ENCODE data around the gene SLC44A3.

SLC44A3 gene

DNA sequence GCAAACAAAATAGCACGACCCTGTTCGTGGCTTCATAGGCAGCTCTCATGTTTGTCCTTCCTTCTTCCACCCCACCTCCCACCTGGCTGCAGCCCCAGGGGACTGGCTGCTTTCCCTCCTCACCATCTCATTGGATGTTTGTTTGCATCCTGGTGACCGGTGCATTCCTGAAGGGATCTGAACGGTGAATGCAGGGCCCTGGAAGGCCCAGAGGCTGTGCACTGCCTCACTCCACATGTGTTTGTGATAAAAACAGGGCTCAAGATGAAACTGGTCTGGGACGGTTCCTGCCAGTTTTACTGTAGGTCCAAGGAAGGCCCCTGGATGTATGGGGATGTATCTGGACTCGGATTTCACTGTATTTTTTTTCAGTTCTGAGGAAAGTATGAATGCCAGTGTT lies 63.9 kb downstream of the SLC44A3 start:
- no peak for DNase-seq (ENCODE audit: low spot score)
- TF ChIP-seq, protein P1, sequence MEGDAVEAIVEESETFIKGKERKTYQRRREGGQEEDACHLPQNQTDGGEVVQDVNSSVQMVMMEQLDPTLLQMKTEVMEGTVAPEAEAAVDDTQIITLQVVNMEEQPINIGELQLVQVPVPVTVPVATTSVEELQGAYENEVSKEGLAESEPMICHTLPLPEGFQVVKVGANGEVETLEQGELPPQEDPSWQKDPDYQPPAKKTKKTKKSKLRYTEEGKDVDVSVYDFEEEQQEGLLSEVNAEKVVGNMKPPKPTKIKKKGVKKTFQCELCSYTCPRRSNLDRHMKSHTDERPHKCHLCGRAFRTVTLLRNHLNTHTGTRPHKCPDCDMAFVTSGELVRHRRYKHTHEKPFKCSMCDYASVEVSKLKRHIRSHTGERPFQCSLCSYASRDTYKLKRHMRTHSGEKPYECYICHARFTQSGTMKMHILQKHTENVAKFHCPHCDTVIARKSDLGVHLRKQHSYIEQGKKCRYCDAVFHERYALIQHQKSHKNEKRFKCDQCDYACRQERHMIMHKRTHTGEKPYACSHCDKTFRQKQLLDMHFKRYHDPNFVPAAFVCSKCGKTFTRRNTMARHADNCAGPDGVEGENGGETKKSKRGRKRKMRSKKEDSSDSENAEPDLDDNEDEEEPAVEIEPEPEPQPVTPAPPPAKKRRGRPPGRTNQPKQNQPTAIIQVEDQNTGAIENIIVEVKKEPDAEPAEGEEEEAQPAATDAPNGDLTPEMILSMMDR (IDR thresholded peaks at IDR 0.05; ENCODE audit: extremely low read depth, missing control alignments), result no peak

DNA sequence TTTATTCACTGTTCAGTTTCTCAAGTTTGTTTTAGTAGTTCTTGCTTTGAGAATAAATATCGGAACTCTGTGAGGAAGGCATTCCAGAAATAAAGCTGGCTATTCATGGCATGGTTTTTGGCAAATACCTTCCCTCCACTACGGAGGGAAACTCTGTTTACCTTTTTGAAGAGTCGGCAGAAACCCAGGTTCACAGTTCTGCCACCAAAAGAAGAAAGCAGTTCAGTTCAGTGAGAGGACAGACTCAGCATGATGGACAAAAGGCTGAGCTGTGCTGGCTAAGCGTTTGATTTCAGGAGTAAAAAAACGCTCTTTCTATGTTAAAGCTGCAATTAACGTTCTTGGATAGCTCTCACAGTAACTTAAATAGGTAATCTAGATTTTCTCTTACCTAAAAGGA lies 64.3 kb downstream of the SLC44A3 start:
- DNase-seq (ENCODE audit: low spot score), result no peak
- TF ChIP-seq, protein P1 (IDR thresholded peaks at IDR 0.05; ENCODE audit: extremely low read depth, missing control alignments), result no peak

DNA sequence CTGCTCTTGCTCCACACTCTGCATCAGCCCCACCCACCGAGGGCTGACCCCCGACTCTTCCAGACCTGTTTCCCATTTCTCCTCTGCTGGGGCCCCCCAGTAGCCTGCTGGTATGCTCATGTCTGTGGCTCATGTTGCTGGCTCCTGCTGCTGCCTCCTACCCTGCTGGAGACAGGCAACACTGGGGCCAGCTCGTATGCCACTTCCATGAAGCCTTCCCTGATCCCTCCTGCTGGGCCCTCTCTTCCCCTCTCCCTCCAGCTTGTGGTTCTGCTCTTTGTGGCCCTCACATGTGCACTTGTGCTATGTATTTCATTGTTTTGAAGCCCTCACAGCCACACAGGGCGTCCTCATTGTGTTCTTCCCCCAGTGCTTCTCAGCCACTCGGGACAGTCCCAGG lies 66.2 kb downstream of the SLC44A3 start:
- TF ChIP-seq, protein P1 (IDR thresholded peaks at IDR 0.05; ENCODE audit: extremely low read depth, missing control alignments), result no peak
- no peak for DNase-seq (ENCODE audit: low spot score)

DNA sequence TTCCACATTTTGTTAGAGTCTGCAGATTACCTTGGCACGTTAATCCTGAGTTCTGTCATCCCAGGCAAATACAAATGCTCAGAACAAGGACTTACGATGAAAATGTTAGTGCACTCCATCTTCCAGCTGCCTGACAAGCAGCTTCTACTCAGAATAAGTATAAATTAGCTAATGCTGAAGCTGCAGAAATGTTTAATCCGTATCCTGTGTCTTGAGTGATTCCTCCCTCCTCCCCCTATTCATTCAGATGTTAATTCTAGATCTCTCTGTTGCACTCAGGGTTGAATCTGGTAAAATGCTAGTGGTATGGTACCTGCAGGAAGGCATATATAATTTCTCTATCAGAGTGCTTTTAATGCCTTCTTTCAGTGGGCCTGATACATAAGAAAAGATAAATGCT lies 66.9 kb downstream of the SLC44A3 start:
- DNase-seq (ENCODE audit: low spot score), result no peak
- TF ChIP-seq, protein P1 (IDR thresholded peaks at IDR 0.05; ENCODE audit: extremely low read depth, missing control alignments), result no peak

DNA sequence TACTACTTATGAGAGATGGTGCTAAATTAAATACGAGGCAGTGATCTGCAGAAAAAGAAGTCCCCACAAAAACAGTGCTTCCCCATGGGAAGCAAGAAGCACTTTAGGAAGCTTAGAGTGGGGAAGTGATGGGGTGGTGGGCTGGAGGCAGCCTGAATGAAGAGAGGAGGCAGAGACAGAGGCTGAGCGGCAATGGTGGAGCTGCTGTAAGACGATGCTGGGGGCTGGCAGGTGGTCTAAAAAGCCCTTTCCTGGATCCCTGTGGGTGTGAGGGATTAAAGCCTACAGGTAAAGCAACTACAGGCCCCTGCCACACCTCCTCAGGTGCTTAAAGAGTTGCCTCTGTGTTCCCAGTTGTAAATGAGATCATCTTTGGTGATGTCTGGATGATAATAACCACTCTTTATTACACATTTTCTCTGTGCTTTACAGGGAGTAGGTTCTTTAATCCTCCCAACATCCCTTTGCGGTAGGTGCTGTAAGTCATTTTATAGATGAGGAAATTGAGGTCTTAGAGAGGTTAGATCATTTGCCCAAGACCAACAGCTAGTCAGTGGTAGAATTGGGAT lies 67.5 kb downstream of the SLC44A3 start:
- DNase-seq (ENCODE audit: low spot score), result no peak
- TF ChIP-seq, protein P1 (IDR thresholded peaks at IDR 0.05; ENCODE audit: extremely low read depth, missing control alignments), result no peak

DNA sequence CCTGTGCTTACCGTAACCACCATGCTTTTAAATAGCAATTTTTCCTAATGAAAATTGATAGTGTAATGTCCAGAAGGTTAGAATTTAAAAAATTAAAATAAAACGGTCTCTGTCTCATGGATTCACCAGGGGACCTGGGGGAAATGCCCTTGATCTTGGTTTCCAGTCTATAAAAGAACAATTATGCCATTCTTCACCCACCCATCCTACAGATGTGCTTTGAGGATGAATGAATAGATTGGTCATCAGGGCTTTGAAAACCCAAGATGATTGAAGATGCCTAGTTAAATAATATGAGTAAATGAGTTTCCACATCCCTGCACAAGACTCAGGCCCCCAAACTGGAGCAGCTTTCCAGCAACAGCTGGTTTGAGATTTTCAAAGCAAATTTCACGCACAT lies 68.0 kb downstream of the SLC44A3 start:
- TF ChIP-seq, protein P1 (IDR thresholded peaks at IDR 0.05; ENCODE audit: extremely low read depth, missing control alignments), result no peak
- DNase-seq (ENCODE audit: low spot score), result no peak

DNA sequence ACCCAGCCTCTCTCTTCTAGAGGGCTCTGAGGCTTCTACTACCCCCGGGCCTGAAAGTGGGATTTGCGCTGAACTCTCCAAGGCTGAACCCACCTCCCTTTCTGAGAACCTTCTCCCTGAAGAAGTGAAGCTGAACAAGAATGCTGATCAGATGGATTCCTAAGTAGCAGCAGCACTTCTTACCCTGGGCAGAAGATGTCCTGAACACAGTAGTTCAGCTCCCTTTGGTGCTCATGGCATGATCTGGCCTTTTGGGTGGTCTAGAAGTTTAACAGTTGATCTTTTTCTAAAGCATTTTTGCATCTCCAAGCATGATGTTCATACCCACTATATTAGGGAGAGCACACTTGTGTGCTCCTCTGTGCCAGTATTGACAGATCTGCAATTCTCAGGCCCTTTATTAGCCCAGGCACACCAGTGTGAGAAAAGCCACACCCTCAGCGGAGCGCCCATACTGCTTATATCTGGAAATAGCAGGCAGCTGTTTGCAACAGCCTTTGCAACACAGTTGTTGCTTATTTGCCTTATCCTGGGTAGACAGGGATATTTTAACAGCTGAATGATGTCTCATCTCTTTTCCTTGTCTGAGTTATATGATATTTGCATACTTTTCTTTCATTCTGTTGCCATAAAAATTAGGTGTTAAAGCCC lies 72.6 kb downstream of the SLC44A3 start:
- TF ChIP-seq, protein P1 (IDR thresholded peaks at IDR 0.05; ENCODE audit: extremely low read depth, missing control alignments), result no peak
- no peak for DNase-seq (ENCODE audit: low spot score)

Data from GM20000 (cell line).